HG02840 (cell line): ENCODE results near the gene TNFRSF6B.

ENCODE experiments used
- ATAC-seq: cut with Tn5 transposase; IDR thresholded peaks from one replicate; pipeline ENCODE4 v1.9.1; 2021; ENCODE audit warnings: mild to moderate bottlenecking, moderate library complexity, moderate number of reproducible peaks; ENCODE audit not compliant: unreplicated experiment, low FRiP score

The TNFRSF6B gene

DNA sequence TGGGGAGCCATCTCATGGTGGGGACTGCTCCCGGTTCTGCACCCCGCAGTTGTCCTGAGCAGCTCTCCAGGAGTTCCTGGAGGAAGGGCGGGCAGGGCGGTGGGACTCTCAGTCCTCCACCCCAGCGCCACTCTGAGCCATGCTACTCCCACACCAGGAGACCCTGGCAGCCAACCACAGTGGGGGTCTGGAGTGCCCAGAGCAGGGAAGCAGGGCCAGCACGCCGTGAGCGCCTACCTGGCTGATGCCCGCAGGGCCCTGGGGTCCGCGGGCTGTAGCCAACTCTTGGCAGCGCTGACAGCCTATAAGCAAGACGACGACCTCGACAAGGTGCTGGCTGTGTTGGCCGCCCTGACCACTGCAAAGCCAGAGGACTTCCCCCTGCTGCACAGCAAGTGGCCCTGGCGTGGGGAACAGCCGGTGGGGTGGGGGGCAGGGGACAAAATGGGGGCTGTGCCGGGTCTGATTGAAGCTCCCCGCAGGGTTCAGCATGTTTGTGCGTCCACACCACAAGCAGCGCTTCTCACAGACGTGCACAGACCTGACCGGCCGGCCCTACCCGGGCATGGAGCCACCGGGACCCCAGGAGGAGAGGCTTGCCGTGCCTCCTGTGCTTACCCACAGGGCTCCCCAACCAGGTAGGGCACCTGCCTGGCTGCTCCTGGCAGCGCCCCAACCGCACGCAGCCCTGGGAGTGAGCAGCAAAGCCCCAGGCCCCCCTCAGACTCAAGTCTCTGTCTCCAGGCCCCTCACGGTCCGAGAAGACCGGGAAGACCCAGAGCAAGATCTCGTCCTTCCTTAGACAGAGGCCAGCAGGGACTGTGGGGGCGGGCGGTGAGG is 1.6 kb upstream of the TNFRSF6B start:
- no peak for ATAC-seq

DNA sequence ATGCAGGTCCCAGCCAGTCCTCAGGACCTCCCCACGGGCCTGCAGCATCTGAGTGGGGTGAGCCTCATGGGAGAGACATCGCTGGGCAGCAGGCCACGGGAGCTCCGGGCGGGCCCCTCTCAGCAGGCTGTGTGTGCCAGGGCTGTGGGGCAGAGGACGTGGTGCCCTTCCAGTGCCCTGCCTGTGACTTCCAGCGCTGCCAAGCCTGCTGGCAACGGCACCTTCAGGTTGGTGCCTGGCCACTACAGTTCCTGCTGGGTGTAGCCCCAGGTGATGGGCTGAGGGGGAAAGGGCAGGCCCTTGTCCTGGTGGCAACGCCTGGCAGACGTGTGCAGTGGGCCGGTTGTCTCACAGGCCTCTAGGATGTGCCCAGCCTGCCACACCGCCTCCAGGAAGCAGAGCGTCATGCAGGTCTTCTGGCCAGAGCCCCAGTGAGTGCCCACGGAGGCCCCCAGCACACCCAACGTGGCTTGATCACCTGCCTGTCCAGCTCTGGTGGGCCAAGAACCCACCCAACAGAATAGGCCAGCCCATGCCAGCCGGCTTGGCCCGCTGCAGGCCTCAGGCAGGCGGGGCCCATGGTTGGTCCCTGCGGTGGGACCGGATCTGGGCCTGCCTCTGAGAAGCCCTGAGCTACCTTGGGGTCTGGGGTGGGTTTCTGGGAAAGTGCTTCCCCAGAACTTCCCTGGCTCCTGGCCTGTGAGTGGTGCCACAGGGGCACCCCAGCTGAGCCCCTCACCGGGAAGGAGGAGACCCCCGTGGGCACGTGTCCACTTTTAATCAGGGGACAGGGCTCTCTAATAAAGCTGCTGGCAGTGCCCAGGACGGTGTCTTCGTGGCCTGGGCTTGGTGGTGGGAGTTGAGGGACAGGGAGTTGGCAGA is 787 bp upstream of the TNFRSF6B start:
- no peak for ATAC-seq

DNA sequence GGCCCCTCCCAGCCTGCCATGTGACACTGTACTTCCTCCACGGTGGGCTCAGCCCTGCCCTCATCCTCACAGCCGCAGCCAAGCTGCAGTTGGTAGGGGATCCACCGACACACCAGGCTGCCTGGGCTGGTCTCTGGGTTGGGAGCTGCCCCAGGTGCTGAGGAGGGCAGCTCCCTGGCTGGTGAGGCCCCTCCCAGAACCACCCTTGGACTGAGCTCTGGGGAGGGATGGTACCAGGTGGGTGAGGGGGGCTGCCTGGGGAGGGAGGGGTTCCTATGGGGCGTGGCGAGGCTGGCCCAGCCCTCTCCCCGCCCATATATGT is 185 bp upstream of the TNFRSF6B start:
- ATAC-seq: no peak

DNA sequence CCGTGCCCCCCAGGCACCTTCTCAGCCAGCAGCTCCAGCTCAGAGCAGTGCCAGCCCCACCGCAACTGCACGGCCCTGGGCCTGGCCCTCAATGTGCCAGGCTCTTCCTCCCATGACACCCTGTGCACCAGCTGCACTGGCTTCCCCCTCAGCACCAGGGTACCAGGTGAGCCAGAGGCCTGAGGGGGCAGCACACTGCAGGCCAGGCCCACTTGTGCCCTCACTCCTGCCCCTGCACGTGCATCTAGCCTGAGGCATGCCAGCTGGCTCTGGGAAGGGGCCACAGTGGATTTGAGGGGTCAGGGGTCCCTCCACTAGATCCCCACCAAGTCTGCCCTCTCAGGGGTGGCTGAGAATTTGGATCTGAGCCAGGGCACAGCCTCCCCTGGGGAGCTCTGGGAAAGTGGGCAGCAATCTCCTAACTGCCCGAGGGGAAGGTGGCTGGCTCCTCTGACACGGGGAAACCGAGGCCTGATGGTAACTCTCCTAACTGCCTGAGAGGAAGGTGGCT is 960 bp downstream of the TNFRSF6B start:
- no peak for ATAC-seq

DNA sequence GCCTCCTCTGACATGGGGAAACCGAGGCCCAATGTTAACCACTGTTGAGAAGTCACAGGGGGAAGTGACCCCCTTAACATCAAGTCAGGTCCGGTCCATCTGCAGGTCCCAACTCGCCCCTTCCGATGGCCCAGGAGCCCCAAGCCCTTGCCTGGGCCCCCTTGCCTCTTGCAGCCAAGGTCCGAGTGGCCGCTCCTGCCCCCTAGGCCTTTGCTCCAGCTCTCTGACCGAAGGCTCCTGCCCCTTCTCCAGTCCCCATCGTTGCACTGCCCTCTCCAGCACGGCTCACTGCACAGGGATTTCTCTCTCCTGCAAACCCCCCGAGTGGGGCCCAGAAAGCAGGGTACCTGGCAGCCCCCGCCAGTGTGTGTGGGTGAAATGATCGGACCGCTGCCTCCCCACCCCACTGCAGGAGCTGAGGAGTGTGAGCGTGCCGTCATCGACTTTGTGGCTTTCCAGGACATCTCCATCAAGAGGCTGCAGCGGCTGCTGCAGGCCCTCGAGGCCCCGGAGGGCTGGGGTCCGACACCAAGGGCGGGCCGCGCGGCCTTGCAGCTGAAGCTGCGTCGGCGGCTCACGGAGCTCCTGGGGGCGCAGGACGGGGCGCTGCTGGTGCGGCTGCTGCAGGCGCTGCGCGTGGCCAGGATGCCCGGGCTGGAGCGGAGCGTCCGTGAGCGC is 1.6 kb downstream of the TNFRSF6B start:
- no peak for ATAC-seq

DNA sequence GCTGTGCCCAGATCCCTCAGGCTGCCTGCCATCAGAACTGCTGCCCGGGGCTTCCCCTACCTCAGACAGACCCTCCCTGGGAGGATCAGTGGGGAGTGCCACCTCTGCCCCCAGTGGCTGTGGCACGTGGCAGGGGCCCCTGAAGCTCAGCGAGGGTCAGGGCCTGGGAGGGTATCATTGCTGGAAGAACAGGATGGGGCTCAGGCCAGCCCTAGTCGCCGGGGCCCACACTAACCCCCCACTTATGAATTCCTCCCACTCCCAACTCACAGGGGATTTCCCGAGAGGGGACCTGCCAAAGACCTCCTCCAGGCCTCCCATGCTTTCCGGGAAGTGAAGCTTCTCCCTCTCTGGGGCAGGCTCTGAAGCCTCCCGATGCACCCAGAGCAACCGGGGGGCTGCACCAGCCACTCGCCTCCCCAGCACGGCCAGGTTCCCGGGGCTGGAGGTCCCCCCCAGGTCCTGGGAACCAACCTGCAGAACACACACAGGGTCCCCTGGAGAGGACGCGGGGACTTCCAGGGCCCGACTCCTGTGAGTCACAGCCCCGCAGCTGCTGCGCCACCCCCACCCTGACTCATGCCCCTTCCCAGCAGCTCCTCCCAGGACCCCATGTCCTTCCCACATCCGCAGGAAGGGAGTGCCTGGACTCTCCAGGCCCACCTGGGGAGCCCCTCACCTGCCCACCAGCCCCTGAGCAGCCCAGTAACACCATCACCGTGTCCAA is 2.5 kb downstream of the TNFRSF6B start:
- no peak for ATAC-seq

DNA sequence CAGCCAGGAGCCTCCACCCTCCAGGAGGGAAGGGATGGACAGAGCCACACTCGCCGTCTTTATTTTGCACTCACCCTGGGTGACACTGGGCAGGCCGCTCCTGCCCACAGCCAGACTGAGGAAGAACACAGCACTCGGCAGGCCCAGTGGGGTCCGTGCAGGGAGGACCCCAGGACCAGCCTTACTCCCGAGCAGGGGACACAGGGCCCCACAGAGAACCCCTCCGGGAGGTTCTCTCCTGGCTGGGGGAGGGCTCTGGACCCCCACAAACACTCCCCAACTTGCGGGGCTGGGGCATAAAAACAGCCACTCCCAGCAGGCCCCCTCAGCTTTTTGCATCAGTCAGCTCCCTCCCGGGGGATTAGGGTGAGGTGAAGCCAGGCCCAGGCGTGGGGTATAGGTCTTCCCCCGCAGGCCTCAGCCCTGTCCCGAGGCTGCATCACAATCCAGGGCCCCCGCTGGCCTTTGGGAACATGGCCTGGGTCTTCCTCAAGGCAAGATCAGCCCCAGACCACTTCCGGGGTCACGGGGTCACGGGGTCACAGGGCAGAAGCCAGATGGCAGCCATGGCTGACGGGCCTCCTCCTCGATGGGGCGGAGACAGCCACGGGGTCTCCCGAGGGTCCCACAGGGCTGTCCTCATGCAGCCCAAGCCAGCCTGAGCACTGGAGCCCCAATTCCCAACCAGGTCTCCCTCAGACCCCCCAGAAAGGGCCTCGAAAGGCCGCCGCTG is 3.2 kb downstream of the TNFRSF6B start:
- no peak for ATAC-seq

DNA sequence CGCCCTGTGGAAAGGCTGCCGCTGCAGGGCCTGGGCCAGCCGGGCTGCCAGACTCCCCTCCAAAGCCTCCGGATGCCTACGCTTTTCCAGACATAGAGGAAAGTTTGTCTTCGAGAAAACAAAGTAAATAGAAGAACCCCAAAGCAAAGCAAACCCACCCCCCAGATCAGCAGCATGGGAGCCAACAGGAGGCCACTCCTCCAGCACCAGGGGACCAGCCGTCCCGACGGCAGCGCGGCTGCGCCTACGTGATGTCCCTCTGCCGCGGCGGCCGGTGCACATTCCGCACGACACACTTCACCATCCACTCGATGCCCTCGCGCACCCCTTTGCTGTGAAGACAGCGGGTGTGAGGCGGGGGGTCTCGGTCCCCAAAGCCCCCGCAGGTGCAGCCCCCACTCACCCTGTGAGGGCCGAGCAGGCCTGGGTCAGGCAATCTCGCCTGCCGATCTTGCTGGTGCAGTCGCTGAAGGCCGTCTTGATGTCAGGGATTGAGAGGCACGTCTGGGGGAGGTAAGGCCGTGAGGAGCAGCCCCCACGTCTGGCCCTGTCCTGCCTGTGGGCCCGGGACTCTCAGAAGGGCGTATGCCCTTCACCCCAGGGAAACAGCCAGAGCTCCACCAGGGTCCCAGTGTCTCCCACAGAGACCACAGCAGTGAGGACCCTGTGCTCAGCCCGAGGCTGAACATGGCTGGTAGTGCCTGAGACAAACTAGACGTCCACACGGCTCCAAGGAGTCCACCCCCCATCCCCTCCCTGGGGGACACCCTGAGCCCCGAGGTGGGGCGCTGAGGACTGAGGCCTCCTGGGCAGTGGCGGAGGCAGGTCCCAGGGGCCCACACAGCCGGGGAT is 4.0 kb downstream of the TNFRSF6B start:
- ATAC-seq: no peak

DNA sequence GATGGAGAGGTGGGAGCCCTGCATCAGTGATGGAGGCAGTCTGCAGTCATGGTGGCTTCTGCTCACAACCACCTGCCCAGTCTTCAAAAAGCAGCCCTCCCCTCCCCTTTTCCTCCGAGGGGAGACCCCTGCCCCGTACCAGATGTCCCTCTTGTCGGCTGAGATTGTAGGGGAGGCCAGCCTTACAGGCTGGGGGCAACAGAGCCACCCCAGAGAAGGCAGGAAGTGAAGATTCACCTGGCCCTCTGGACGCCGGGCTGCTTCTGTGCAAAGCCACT is 4.5 kb downstream of the TNFRSF6B start:
- ATAC-seq: no peak

DNA sequence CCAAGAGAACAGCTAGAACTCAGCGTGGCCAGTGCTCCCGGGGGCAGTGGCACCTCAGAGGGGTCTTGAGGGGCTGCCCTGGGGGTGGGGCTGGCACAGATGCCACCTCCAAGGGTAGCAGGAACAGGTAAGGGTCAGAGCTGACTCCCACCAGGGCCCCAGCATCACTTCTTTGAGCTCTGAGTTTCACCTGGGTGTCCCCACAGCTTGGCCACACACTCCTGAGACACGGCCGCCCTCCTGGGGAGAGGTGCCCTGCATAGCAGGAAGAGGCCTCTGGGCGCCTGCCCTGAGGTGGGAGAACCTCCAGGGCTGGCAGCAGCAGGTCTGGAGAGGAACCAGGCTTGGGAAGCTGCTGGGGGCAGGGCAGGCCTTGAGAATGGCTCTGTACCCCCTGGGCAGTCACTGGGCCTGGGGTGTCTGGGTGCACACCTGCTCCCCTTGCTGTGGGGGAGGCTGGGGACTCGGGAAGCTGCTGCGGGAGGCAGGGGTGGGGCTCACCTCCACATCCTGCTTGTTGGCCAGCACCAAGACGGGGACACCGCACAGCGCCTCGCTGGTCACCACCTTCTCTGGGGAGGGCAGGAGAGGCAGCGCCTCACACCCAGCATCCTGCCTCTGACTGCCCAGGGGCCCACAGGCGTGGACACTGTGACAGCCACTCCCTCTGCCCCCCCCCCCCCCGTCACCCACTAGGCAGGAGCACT is 5.0 kb downstream of the TNFRSF6B start:
- no peak for ATAC-seq

DNA sequence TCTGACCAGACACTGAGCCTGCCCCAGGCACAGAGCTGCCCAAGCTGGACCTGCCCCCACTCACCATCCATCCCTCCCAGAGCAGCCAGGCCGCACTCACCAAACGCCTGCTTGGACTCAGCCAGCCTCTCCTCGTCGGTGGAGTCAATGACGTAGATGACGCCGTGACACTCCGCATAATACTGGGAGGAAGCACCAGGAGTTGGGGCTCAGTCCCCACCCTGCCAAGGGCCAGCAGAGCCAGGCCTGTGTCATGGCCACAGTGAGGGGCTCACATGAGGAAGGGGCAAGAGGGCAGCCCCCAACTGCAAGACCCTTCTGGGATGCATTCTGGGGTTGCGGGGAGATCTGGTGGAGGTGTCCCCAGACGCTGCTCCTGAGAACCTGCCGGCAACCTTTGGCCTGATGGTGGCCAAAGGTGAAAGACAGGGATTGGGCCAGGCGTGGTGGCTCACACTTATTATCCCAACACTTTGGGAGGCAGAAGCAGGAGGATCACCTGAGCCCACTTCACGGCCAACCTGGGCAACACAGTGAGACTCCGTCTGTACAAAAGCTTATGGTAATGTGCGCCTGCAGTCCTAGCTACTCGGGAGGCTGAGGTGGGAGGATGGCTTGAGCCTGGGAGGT is 5.7 kb downstream of the TNFRSF6B start:
- ATAC-seq: no peak

DNA sequence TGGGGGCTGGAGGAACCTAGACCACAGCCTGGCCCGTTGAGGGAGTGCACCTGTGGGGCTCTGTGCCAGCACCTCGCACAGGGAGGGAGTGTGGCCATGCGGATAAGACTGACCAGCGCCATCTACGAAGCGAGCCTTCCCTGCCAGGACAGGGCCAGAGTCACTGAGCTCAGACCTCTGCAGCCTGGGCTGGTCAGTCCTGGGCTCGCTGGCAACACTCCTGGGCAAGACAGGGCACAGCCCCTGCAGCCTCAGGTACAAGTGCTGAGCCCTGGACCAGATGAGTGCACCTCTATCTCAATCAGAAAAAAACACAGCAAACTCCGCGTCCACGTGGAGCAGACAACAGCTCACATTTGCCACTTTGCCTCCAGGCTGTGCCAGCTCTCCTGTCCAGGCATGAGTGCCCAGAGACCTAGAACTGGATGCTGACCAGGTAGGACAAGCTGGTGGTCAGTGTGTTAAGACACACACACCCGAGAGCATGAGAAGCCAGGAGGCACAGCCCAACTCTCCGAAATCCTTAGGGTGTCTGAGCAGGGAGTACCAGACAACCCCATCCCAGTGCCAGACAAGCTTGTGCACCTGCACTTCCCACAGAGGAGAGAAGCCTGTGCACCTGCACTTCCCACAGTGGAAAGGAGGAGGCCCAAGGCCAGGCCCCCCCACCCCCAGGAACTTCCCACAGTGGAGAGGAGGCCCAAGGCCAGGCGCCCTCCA is 6.5 kb downstream of the TNFRSF6B start:
- no peak for ATAC-seq

DNA sequence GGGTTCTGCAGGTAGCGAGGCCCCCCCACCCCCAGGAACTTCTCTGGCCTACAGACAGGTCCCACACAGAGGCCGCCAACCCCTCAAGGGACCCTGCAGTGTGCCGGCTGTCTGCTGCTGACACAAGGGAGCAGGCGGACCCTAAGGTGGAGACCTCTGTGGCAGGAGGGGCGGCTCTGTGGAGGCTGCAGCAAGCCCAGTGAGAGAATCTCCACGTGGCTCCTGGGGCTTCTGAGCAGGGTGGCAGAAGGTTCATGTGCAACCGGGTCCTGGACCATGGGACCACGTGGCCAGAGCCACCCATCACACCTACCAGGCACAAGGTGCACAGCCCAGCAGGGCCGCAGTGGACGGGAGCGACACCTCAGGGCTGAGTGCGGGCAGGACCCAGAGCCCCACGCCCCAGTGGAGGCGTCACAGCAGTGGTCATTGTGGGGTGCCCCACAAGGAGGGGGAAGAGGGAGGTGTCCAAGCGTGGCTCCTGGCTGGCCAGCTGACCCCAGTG is 7.1 kb downstream of the TNFRSF6B start:
- no peak for ATAC-seq

DNA sequence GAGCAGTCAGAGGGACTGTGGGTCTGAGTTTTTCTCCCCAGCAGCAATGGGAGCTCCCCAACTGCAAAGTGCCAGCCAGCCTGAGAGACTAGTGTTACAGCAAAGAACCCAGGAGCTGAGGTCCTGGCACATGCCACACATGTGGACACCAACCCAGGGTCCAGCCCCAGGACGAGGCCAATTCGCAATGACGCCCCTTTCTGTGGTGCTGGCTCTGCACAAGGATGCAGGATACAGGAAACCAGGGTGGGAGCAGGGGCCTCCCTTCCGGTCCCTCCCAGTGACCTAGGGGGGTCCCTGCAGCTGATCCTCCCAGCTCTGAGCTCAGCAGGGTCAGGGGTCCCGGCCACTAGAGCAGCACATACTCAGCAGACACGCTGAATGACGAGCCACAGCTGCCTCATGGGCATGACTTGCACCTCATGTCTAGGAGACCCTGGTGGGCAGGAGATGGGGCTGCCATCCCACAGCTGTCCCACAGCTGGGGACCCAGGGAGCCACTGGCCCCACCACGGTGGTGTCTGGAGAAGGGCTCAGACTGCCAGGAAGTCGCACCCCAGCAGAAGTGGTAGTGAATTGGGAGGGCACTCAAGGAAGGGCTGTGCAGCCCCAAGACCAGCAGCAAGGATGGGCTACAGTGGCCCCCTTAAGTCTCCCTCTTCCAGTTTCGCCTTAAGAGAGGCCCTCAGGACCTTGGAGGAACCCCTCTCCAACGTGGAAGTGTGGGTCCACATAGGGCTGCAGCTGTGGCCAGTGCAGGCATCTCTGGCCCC is 7.7 kb downstream of the TNFRSF6B start:
- ATAC-seq: no peak

DNA sequence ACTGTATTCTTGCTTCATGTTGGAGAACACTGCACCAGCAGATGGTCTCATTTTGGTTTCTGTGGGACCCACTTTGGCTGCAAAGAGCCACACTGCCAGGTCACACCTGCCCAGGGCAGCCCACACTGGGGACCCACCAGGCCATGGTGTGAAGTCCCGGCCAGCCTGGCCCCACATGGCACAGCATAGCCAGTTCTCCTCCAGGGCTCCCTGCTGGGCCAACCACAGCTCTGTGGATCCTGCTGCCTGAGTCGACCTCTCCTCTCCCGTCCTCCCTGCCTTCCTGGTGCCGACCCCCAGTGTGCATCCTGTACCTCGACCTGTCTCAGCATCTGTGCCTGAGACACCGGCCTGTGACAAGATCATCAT is 8.3 kb downstream of the TNFRSF6B start:
- ATAC-seq: no peak

DNA sequence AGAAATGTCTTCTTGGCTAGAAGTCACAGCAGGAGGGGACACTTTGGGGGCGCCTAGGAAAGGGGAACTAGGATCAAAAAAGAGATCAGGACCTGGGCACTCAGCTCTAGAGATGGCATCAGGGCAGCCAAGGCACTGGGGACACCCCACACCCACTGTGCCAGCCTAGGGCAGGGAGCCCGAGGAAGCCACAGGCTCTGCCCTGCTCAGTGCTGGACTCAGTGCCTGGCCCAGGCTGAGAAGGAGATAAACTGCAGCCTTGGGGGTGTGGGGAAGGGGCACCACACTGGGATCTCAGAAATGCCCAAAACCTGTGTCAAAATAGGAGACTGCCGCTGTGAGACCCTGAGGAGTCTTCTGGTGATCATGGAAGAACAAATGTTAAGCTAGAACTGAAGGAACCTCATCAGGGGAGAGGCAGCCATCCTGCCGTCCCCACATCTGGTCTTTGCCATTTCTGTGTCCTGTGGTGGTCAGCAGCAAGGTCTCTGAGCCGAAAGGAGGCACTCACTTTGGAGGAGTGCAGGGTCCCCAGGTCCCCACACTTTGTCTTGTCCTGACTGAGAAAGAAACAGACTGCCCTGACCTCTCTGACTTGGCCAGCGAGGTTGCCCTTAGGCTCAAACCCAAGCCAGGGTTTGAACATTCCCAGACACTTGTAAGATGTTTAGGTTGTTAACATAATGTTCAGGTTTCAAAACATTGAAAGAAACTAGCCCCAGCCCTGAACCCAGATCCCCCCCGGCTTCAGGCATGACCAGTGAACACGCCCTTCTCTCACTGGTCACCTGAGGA is 9.0 kb downstream of the TNFRSF6B start:
- ATAC-seq: no peak
